Fibroblast of lung (primary cell): ENCODE measurements around the gene SAMD13. TPM values are rescaled to one million over a fixed set of nuclear protein-coding genes. Genes with fewer than 3 reads are reported as not detected.

ENCODE experiments used
- DNase-seq, 2 donors: peaks; one replicate each; pipeline versions ENCODE4 v3.0.0 to v3.0.0-alpha.2; 2010; ENCODE audit warnings: low read depth in 2 of 2
- H2AFZ ChIP-seq: 2 replicates; pipeline ENCODE4 v1.5.1; 2012; ENCODE audit warnings: low read length, control low read depth, inconsistent platforms
- H3K27ac ChIP-seq: 2 replicates; pipeline ENCODE4 v1.5.1; 2011; ENCODE audit warnings: low read length, control low read depth; ENCODE audit not compliant: insufficient read depth
- H3K27me3 ChIP-seq: 2 replicates; pipeline ENCODE4 v1.5.1; 2011; ENCODE audit warnings: mild to moderate bottlenecking, low read length; ENCODE audit not compliant: control insufficient read depth, insufficient read depth
- H3K36me3 ChIP-seq: 2 replicates; pipeline ENCODE4 v1.5.1; 2011; ENCODE audit warnings: low read length; ENCODE audit not compliant: control insufficient read depth, insufficient read depth
- H3K4me1 ChIP-seq: 2 replicates; pipeline ENCODE4 v1.5.1; 2011; ENCODE audit warnings: low read length; ENCODE audit not compliant: control insufficient read depth, insufficient read depth; ENCODE audit errors: extremely low read depth
- H3K4me2 ChIP-seq: 2 replicates; pipeline ENCODE4 v1.5.1; 2011; ENCODE audit warnings: low read length, control low read depth; ENCODE audit not compliant: insufficient read depth; ENCODE audit errors: extremely low read depth
- H3K4me3 ChIP-seq, 4 experiments: fragments of 200-600 bp in 1 of 4; sonication (generic) in 1 of 4; replicated peaks in 1 of 4; 2 replicates each; pipeline ENCODE4 v1.5.1; 2011 to 2016; ENCODE audit warnings: low read length in 4 of 4, low read depth in 3 of 4, mild to moderate bottlenecking in 3 of 4, control low read depth in 2 of 4, inconsistent platforms in 1 of 4, mixed read lengths in 1 of 4; ENCODE audit not compliant: insufficient read depth in 1 of 4; ENCODE audit errors: control extremely low read depth in 1 of 4
- H3K79me2 ChIP-seq: 2 replicates; pipeline ENCODE4 v1.5.1; 2012; ENCODE audit warnings: mild to moderate bottlenecking, low read length, inconsistent platforms; ENCODE audit not compliant: control insufficient read depth, insufficient read depth
- H3K9ac ChIP-seq: 2 replicates; pipeline ENCODE4 v1.5.1; 2011; ENCODE audit warnings: mild to moderate bottlenecking, low read length, control low read depth; ENCODE audit not compliant: insufficient read depth
- H3K9me3 ChIP-seq: 2 replicates; pipeline ENCODE4 v1.5.1; 2012; ENCODE audit warnings: low read depth, low read length; ENCODE audit not compliant: control insufficient read depth, insufficient read depth
- H4K20me1 ChIP-seq: 2 replicates; pipeline ENCODE4 v1.5.1; 2011; ENCODE audit warnings: low read length; ENCODE audit not compliant: control insufficient read depth, insufficient read depth; ENCODE audit errors: extremely low read depth
- EZH2 ChIP-seq: IDR thresholded peaks from 2 replicates; pipeline ENCODE4 v1.5.1; 2012; ENCODE audit warnings: low read length, control low read depth, mild to moderate bottlenecking; ENCODE audit errors: missing control alignments
- polyA plus RNA-seq, 2 donors: library from polyadenylated mRNA; depleted of rRNA in 1 of 2; stranded (reverse) in 1 of 2; unstranded in 1 of 2; fragments of >200 nt; gene quantifications; 2 replicates each; pipeline ENCODE4 v1.2.1, GENCODE V29; 2011 to 2012; ENCODE audit warnings: missing spikeins in 1 of 2
- total RNA-seq: library from RNA; depleted of rRNA; stranded (reverse); fragments of >200 nt; gene quantifications from 2 replicates; pipeline ENCODE4 v1.2.1, GENCODE V29; 2014
- TF ChIP-seq, protein P1 (sequence below), 2 donors: IDR thresholded peaks in 1 of 2; conservative IDR thresholded peaks in 1 of 2; 1 replicate in 1 of 2; 2 replicates in 1 of 2; pipeline ENCODE4 v1.5.1; 2011 to 2012; ENCODE audit warnings: low read length in 2 of 2, control low read depth in 1 of 2, inconsistent platforms in 1 of 2, low read depth in 1 of 2, mild to moderate bottlenecking in 1 of 2

The SAMD13 gene
- total and polyA plus RNA-seq, 2 donors (not counting 1 experiment from before 2014, with no cell fraction given), result 0.44 to 2.5 TPM

DNA sequence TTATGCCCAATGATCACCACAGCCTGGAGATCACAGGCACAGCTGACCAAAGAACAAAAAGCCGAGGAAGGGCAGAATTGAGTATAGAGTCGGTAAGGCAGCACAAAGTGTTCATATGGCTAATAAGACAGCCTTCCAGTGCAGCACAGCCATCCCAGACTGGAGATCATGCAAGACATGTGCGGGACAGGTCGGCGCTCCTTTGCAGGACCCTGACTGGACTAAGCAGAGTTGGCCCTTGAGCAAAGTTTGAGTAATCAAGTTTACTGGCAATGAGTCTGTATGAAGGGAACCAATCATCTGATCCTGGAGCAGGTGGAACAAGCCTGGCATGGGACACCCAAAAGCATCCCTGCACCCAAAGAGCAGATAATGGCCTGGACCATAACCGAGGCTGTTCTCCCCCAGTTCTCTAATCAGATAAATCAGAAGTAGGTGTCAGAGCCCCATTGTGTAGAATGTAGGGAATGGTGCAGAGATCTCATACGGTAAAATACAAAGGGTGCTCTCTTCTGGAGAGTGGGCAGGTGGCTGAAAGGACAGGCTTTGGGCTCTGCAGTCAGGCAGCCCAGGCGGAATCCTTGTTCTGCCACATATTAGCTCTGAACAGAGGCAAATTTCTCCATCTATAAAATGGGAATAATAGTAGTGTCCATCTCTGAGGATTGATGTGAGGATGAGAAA, 86.1 kb downstream of the SAMD13 start:
- Histone ChIP-seq H3K4me1 (no peaks in the 10 kb centered on the region), H3K4me3 (no peak overlapping the region), H3K27ac (no peak overlapping the region), H3K9me3 (no peaks in the 10 kb centered on the region), H4K20me1 (no peaks in the 10 kb centered on the region), H3K79me2 (no peaks in the 10 kb centered on the region), H3K9ac (no peak overlapping the region), H3K36me3 (no peaks in the 10 kb centered on the region), H3K27me3 (no peaks in the 10 kb centered on the region), H2AFZ (no peak overlapping the region), H3K4me2 (no peak overlapping the region)
- no peak for TF ChIP-seq EZH2
- TF ChIP-seq, protein P1, sequence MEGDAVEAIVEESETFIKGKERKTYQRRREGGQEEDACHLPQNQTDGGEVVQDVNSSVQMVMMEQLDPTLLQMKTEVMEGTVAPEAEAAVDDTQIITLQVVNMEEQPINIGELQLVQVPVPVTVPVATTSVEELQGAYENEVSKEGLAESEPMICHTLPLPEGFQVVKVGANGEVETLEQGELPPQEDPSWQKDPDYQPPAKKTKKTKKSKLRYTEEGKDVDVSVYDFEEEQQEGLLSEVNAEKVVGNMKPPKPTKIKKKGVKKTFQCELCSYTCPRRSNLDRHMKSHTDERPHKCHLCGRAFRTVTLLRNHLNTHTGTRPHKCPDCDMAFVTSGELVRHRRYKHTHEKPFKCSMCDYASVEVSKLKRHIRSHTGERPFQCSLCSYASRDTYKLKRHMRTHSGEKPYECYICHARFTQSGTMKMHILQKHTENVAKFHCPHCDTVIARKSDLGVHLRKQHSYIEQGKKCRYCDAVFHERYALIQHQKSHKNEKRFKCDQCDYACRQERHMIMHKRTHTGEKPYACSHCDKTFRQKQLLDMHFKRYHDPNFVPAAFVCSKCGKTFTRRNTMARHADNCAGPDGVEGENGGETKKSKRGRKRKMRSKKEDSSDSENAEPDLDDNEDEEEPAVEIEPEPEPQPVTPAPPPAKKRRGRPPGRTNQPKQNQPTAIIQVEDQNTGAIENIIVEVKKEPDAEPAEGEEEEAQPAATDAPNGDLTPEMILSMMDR (conservative IDR thresholded peaks at IDR 0.05 in 1 of 2, IDR thresholded peaks at IDR 0.05 in 1 of 2; ENCODE audit: low read depth in 1 of 2, low read length in 2 of 2), result peak; percentile 5 to 12
- DNase-seq, result no peak

DNA sequence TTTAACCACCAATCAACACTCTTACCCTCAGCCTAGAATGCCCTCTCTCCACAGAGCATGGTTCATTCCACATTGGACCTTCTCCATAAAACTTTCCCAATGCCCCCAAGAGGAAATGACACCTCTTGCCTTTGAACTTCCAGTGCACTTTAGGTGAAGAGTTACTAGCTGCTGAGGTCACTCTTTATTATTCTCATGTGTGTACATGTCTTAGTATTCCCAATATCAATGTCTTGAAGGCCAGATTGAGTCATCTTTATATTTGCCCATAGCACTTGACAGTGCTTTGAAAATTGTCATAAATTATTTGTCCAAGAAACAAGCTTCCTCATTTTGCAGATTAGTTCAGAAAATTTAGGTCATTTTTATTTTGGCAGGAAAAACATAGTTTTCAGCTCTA, 88.7 kb downstream of the SAMD13 start:
- H3K27ac ChIP-seq, result no peak overlapping the region
- no peaks in the 10 kb centered on the region for H3K36me3 ChIP-seq
- no peak overlapping the region for H3K4me2 ChIP-seq
- H4K20me1 ChIP-seq, result no peaks in the 10 kb centered on the region
- no peaks in the 10 kb centered on the region for H3K27me3 ChIP-seq
- no peaks in the 10 kb centered on the region for H3K9me3 ChIP-seq
- TF ChIP-seq EZH2, result no peak
- H2AFZ ChIP-seq, result no peak overlapping the region
- DNase-seq, result no peak
- no peaks in the 10 kb centered on the region for H3K4me1 ChIP-seq
- no peaks in the 10 kb centered on the region for H3K79me2 ChIP-seq
- no peak overlapping the region for H3K4me3 ChIP-seq
- H3K9ac ChIP-seq, result no peak overlapping the region

DNA sequence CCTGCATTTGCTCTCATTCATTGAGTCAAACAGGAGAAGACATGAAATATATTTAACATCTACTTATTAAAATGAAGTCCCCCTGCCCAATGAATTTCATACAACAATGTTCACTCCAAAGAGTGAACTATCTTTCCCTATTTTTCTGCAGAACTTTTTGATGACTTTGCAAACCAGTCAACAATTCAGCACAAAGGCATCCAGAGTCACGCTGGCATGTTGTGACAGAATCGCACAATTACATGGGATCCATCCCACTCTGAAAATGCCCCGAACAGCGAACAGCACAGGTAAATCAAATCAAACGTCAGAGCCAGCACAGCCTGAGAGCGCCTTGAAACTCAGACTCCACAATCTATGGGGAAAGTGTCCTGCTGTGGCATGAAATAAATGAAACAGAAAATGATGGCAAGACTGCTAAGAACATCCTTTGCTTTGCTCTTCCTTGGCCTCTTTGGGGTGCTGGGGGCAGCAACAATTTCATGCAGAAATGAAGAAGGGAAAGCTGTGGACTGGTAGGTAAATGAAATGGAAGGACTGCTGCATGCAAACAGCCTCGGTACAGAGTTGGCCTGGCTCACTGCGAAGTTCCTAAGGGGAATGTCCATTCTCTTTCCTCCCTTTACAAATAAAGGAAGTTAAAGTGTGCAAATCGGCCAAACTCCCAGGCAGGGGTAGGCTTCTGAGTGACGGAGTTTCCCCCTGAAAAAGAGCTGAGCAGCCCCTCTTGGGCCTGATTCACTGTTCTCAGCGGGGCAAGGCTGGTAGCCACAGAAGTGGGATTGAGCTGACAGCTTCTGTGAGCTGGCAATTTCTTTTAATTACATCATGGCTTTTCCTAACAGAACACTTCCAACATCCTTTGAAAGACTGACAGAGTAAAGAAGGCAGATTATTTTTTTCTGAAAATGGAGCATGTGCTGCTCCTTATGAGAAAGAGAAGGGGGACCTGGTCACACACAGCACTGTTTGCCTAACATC, 97.0 kb downstream of the SAMD13 start, which contains the start of gene DNASE2B:
TSS of gene DNASE2B (plus strand) at position 310 of the 981 bp plus-strand sequence. CDS start at position 391, 81 bp downstream.
- no peak within 1 kb of the TSS for H3K9ac ChIP-seq
- TF ChIP-seq, protein P1 (conservative IDR thresholded peaks at IDR 0.05 in 1 of 2, IDR thresholded peaks at IDR 0.05 in 1 of 2; ENCODE audit: low read depth in 1 of 2, low read length in 2 of 2), result no peak
- TF ChIP-seq EZH2, result no peak
- no peaks in the 10 kb centered on the region for H3K9me3 ChIP-seq
- no peak for DNase-seq
- H3K4me1 ChIP-seq, result no peaks in the 10 kb centered on the region
- H3K27ac ChIP-seq, result no peak within 1 kb of the TSS
- no peaks in the 10 kb centered on the region for H3K79me2 ChIP-seq
- no peak within 1 kb of the TSS for H3K4me3 ChIP-seq
- no peaks in the 10 kb centered on the region for H3K27me3 ChIP-seq
- no peaks in the 10 kb centered on the region for H4K20me1 ChIP-seq
- H3K36me3 ChIP-seq, result no peaks in the 10 kb centered on the region
- H3K4me2 ChIP-seq, result no peak within 1 kb of the TSS
- no peak within 1 kb of the TSS for H2AFZ ChIP-seq

Other genes starting within 250 kb of the SAMD13 start
- gene PRKACB, start 157.4 kb upstream of the SAMD13 start, total RNA-seq, result 18.5 and 22.0 TPM in 2 replicates
- 28.3 and 32.6 TPM in 2 replicates for gene PRKACB, start 157.4 kb upstream of the SAMD13 start, polyA plus RNA-seq
- not detected in 2 replicates for gene DNASE2B, start 96.8 kb downstream of the SAMD13 start, total RNA-seq
- gene DNASE2B, start 96.8 kb downstream of the SAMD13 start, polyA plus RNA-seq, result not detected in 2 replicates
- 31.6 and 32.2 TPM in 2 replicates for gene RPF1, start 177.6 kb downstream of the SAMD13 start, total RNA-seq
- 40.6 and 44.2 TPM in 2 replicates for gene RPF1, start 177.6 kb downstream of the SAMD13 start, polyA plus RNA-seq
- gene SPATA1, start 204.7 kb downstream of the SAMD13 start, total RNA-seq, result 1.0 and 1.7 TPM in 2 replicates
- gene SPATA1, start 204.7 kb downstream of the SAMD13 start, polyA plus RNA-seq, result 0.54 and 0.96 TPM in 2 replicates
- gene GNG5, start 204.9 kb downstream of the SAMD13 start, total RNA-seq, result 9.5 and 13.7 TPM in 2 replicates
- 59.4 and 73.3 TPM in 2 replicates for gene GNG5, start 204.9 kb downstream of the SAMD13 start, polyA plus RNA-seq